Mesangial cell (primary cell): ENCODE results near the gene GUCD1. TPM values are rescaled to one million over a fixed set of nuclear protein-coding genes. Genes with fewer than 3 reads are reported as not detected.

Source experiments
- total RNA-seq: library from RNA; depleted of rRNA; stranded (reverse); fragments of >200 nt; gene quantifications from 2 replicates; pipeline ENCODE4 v1.2.3, GENCODE V29; 2015

GUCD1 gene
- total RNA-seq, result 130 and 149 TPM in 2 replicates

GRCh38 chr22:24554313-24555164 lies at the start of gene GUCD1:
GUCD1 (minus strand) TSS chr22:24555138; CDS start chr22:24554991, 147 bp downstream.

GRCh38 chr22:24602847-24603769 lies 48.2 kb upstream of the GUCD1 start, which contains the start of gene GGT1:
GGT1 (plus strand) TSS chr22:24603193; CDS start chr22:24611082, 7,889 bp downstream.

GRCh38 chr22:24592851-24593558 lies 38.1 kb upstream of the GUCD1 start, which contains the start of gene LRRC75B:
LRRC75B (minus strand) TSS chr22:24593073; CDS start chr22:24593039, 34 bp downstream.

GRCh38 chr22:24555165-24556039 lies 464 bp upstream of the GUCD1 start, which contains the start of gene SNRPD3:
SNRPD3 (plus strand) TSS chr22:24555999; CDS start chr22:24557675, 1,676 bp downstream.

GRCh38 chr22:24494528-24495364 lies 60.2 kb downstream of the GUCD1 start, which contains the start of gene UPB1:
UPB1 (plus strand) TSS chr22:24495332; CDS start chr22:24495404, 72 bp downstream.

Other genes with a start within 250 kb of the GUCD1 start
- gene ADORA2A, start 127.5 kb downstream of the GUCD1 start, total RNA-seq, result 0.49 and 4.2 TPM in 2 replicates
- 0.16 and 0.38 TPM in 2 replicates for gene UPB1, start 59.8 kb downstream of the GUCD1 start, total RNA-seq
- gene SNRPD3, start 861 bp upstream of the GUCD1 start, total RNA-seq, result 121 and 206 TPM in 2 replicates
- gene LRRC75B, start 37.9 kb upstream of the GUCD1 start, total RNA-seq, result 5.5 and 34.5 TPM in 2 replicates
- 5.2 and 60.7 TPM in 2 replicates for gene GGT1, start 48.1 kb upstream of the GUCD1 start, total RNA-seq
- gene PIWIL3, start 219.6 kb upstream of the GUCD1 start, total RNA-seq, result not detected in 2 replicates